ENCODE measurements around the gene EFCAB11.

GRCh38 chr14:89858089-89858488, 96.4 kb downstream of the EFCAB11 start:
- no peak for TF ChIP-seq POLR2A (IDR thresholded peaks at IDR 0.05; ENCODE audit: low read length)
- no peak for TF ChIP-seq GATA1 (IDR thresholded peaks at IDR 0.05; ENCODE audit: low read depth, low read length)

Data from erythroblast (primary cell).